ENCODE measurements around the gene FAM50B. TPM values are rescaled to one million over a fixed set of nuclear protein-coding genes. Genes with fewer than 3 reads are reported as not detected.

FAM50B gene
- total and polyA plus RNA-seq, 10 of the 15 experiments (the other 5 are each of a cell fraction or from before 2014, with no cell fraction given): 0.58 to 10.2 (median 5.9) TPM

DNA sequence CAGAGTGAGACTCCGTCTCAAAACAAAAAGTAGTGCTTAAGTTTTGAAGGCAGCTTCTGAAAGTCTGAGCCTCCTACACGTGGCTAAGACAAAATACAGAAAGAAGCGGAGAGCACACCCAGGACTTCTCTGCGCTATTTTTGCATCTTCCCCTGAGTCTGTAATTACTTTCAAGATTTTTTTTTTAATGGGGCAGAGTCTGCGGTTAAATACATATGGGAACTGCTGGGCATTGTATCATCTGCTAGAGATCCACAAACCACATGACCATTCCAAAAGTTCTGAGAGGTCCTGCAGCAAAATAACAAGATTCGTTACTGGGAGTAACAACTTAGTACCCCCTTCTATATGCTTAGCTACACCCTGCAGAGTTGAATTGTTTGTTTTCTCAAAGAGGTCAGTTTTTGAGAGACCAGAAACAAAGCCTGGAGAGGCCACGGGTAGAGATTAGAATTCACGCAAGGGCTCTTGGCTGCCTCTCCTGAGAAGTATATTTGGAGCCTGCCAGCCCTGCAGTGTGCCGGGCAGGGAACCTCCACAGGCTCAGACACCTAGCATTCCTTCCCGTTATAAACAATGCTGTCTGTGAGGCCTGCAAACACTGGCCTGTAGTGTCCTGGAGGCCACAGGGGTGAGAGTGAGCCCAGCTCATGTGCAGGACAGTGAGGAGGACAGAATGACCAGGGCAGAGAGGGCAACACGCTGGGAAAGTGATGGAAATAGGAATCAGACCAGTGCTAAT, 48.2 kb upstream of the FAM50B start:
- Histone ChIP-seq H3K4me3 (no peak overlapping the region), H3K9ac (ENCODE audit: control insufficient read depth, insufficient read depth, low read length) (no peak overlapping the region), H3K27ac (ENCODE audit: control insufficient read depth, insufficient read depth) (peak overlapping the region; percentile 14; the same call in 1 of the 2 replicates), H2AFZ (ENCODE audit: control insufficient read depth, low read depth, low read length) (no peak overlapping the region), H3K9me3 (replicated peaks; ENCODE audit: control insufficient read depth, insufficient read depth, low read length) (peaks cover 6% of the 10 kb centered on the region; the same call in 2 of the 3 replicates), H3K4me1 (ENCODE audit: control insufficient read depth, insufficient read depth, low read length) (peaks cover 32% of the 10 kb centered on the region), H3K27me3 (replicated peaks in 1 of 2; ENCODE audit: control insufficient read depth in 2 of 2, insufficient read depth in 2 of 2, low read length in 1 of 2) (no peaks in the 10 kb centered on the region), H4K20me1 (ENCODE audit: control insufficient read depth, insufficient read depth) (no peaks in the 10 kb centered on the region), H3K4me2 (ENCODE audit: control insufficient read depth, insufficient read depth) (peak overlapping the region; percentile 1; the same call in 1 of the 2 replicates), H3K79me2 (ENCODE audit: control insufficient read depth, insufficient read depth, low read length) (no peaks in the 10 kb centered on the region), H3K36me3 (ENCODE audit: control insufficient read depth in 2 of 2, insufficient read depth in 2 of 2, low read length in 1 of 2) (no peaks in the 10 kb centered on the region)
- peak; percentile 71 for FAIRE-seq
- SMC1A ChIA-PET (ENCODE audit: uncharacterized antibody, unreplicated experiment): interaction anchor here (1.2 kb wide), 1 partner anchor 35 kb away, joined by 3 read pairs; no protein-coding TSS in a partner anchor
- ATAC-seq: no peak
- RAD21 ChIA-PET (ENCODE audit: unreplicated experiment): interaction anchor here (1.2 kb wide), 1 partner anchor 47 kb away, joined by 3 read pairs; no protein-coding TSS in a partner anchor
- POLR2A ChIA-PET: no interaction called here
- in situ Hi-C loops (cut with MboI): no loop called here
- CTCF ChIA-PET: no interaction called here
- intact Hi-C loops (cut with micrococcal nuclease; ENCODE audit: unreplicated experiment): no loop called here
- TF ChIP-seq CBFB (IDR thresholded peaks at IDR 0.05; ENCODE audit: low read depth): no peak
- no peak for TF ChIP-seq POU2F2 (IDR thresholded peaks at IDR 0.05; ENCODE audit: borderline replicate concordance, low read depth, low read length)
- TF ChIP-seq CHD2 (IDR thresholded peaks at IDR 0.05; ENCODE audit: borderline replicate concordance, low read depth, low read length): no peak
- no peak for TF ChIP-seq RFX5 (IDR thresholded peaks at IDR 0.05; ENCODE audit: low read depth, low read length)
- peak; percentile 56 for TF ChIP-seq RUNX3 (IDR thresholded peaks at IDR 0.05; ENCODE audit: low read length)
- TF ChIP-seq, protein P1, sequence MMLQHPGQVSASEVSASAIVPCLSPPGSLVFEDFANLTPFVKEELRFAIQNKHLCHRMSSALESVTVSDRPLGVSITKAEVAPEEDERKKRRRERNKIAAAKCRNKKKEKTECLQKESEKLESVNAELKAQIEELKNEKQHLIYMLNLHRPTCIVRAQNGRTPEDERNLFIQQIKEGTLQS (IDR thresholded peaks at IDR 0.05; ENCODE audit: borderline replicate concordance, extremely low read depth, low read depth, low read length): no peak
- WGBS (ENCODE audit: insufficient coverage, insufficient replicate concordance, low lambda C conversion rate, missing lambda C conversion rate): 19% methylated on average over 11 of the region's 11 CpGs
- BruUV-seq (replicated peaks): no TSS peak
- DNase-seq (ENCODE audit: low read depth, low spot score): peak; percentile 20

DNA sequence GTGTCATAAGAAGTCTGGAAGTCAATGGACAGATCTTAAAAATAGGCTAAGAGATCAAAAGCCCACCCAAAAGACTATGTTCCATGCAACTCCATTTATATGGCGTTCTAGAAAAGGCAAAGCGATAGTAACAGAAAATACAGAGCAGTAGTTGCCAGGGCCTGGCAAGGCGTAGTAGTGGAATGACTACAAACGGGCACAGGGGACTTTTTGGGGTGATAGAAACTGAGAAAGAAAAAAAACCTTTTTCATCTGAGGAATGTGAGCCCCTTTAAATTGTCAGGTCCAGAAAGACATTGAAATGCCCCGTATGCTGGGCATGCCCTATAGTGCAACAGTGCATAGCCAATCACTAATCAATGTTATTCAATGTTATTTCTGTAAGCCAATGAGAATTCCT, 47.2 kb upstream of the FAM50B start:
- 6% methylated on average over 5 of the region's 5 CpGs for WGBS (ENCODE audit: insufficient coverage, insufficient replicate concordance, low lambda C conversion rate, missing lambda C conversion rate)
- ChIA-PET CTCF (no interaction called here), POLR2A (no interaction called here), SMC1A (ENCODE audit: uncharacterized antibody, unreplicated experiment) (no interaction called here), RAD21 (ENCODE audit: unreplicated experiment) (interaction anchor here (1.2 kb wide), 1 partner anchor 46 kb away, joined by 3 read pairs; no protein-coding TSS in a partner anchor)
- FAIRE-seq (no peak), DNase-seq (ENCODE audit: low read depth, low spot score) (peak; percentile 56), ATAC-seq (peak; percentile 80)
- in situ Hi-C loops (cut with MboI): no loop called here
- no peak overlapping the region for H2AFZ ChIP-seq (ENCODE audit: control insufficient read depth, low read depth, low read length)
- H3K79me2 ChIP-seq (ENCODE audit: control insufficient read depth, insufficient read depth, low read length): no peaks in the 10 kb centered on the region
- no peak overlapping the region for H3K27ac ChIP-seq (ENCODE audit: control insufficient read depth, insufficient read depth)
- no peaks in the 10 kb centered on the region for H4K20me1 ChIP-seq (ENCODE audit: control insufficient read depth, insufficient read depth)
- no peak overlapping the region for H3K9ac ChIP-seq (ENCODE audit: control insufficient read depth, insufficient read depth, low read length)
- intact Hi-C loops (cut with micrococcal nuclease; ENCODE audit: unreplicated experiment): no loop called here
- peaks cover 32% of the 10 kb centered on the region for H3K4me1 ChIP-seq (ENCODE audit: control insufficient read depth, insufficient read depth, low read length)
- no peaks in the 10 kb centered on the region for H3K36me3 ChIP-seq (ENCODE audit: control insufficient read depth in 2 of 2, insufficient read depth in 2 of 2, low read length in 1 of 2)
- H3K27me3 ChIP-seq (replicated peaks in 1 of 2; ENCODE audit: control insufficient read depth in 2 of 2, insufficient read depth in 2 of 2, low read length in 1 of 2): no peaks in the 10 kb centered on the region
- H3K4me2 ChIP-seq (ENCODE audit: control insufficient read depth, insufficient read depth): peak overlapping the region; percentile 35; the same call in 1 of the 2 replicates
- H3K4me3 ChIP-seq: no peak overlapping the region
- BruUV-seq (replicated peaks): no TSS peak
- H3K9me3 ChIP-seq (replicated peaks; ENCODE audit: control insufficient read depth, insufficient read depth, low read length): peaks cover 6% of the 10 kb centered on the region; the same call in 2 of the 3 replicates
- TF ChIP-seq, protein P2, sequence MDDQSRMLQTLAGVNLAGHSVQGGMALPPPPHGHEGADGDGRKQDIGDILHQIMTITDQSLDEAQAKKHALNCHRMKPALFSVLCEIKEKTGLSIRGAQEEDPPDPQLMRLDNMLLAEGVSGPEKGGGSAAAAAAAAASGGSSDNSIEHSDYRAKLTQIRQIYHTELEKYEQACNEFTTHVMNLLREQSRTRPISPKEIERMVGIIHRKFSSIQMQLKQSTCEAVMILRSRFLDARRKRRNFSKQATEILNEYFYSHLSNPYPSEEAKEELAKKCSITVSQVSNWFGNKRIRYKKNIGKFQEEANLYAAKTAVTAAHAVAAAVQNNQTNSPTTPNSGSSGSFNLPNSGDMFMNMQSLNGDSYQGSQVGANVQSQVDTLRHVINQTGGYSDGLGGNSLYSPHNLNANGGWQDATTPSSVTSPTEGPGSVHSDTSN (IDR thresholded peaks at IDR 0.05; ENCODE audit: insufficient replicate concordance, low read depth, low read length): no peak
- no peak for TF ChIP-seq STAT1 (conservative IDR thresholded peaks at IDR 0.05)
- TF ChIP-seq, protein P3, sequence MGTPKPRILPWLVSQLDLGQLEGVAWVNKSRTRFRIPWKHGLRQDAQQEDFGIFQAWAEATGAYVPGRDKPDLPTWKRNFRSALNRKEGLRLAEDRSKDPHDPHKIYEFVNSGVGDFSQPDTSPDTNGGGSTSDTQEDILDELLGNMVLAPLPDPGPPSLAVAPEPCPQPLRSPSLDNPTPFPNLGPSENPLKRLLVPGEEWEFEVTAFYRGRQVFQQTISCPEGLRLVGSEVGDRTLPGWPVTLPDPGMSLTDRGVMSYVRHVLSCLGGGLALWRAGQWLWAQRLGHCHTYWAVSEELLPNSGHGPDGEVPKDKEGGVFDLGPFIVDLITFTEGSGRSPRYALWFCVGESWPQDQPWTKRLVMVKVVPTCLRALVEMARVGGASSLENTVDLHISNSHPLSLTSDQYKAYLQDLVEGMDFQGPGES (IDR thresholded peaks at IDR 0.05): no peak
- TF ChIP-seq, protein P4, sequence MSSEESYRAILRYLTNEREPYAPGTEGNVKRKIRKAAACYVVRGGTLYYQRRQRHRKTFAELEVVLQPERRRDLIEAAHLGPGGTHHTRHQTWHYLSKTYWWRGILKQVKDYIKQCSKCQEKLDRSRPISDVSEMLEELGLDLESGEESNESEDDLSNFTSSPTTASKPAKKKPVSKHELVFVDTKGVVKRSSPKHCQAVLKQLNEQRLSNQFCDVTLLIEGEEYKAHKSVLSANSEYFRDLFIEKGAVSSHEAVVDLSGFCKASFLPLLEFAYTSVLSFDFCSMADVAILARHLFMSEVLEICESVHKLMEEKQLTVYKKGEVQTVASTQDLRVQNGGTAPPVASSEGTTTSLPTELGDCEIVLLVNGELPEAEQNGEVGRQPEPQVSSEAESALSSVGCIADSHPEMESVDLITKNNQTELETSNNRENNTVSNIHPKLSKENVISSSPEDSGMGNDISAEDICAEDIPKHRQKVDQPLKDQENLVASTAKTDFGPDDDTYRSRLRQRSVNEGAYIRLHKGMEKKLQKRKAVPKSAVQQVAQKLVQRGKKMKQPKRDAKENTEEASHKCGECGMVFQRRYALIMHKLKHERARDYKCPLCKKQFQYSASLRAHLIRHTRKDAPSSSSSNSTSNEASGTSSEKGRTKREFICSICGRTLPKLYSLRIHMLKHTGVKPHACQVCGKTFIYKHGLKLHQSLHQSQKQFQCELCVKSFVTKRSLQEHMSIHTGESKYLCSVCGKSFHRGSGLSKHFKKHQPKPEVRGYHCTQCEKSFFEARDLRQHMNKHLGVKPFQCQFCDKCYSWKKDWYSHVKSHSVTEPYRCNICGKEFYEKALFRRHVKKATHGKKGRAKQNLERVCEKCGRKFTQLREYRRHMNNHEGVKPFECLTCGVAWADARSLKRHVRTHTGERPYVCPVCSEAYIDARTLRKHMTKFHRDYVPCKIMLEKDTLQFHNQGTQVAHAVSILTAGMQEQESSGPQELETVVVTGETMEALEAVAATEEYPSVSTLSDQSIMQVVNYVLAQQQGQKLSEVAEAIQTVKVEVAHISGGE (CRISPR knock-in tag; IDR thresholded peaks at IDR 0.05): no peak

All from GM12878 (cell line).